Bronchial smooth muscle cell (primary cell): ENCODE measurements around the gene HMG20B. TPM values are rescaled to one million over a fixed set of nuclear protein-coding genes. Genes with fewer than 3 reads are reported as not detected.

ENCODE experiments used
- total RNA-seq: library from RNA; depleted of rRNA; stranded (reverse); fragments of >200 nt; gene quantifications from 2 replicates; pipeline ENCODE4 v1.2.1, GENCODE V29; 2014

Gene HMG20B
- total RNA-seq = 67.4 and 88.1 TPM in 2 replicates

GRCh38 chr19:3572855-3573161 is at the start of gene HMG20B:
Gene HMG20B (plus strand): TSS chr19:3572944. CDS start chr19:3573310, 366 bp downstream.

GRCh38 chr19:3538965-3539755 is 33.6 kb upstream of the HMG20B start, which contains the start of gene TEKTIP1:
Gene TEKTIP1 (plus strand): TSS chr19:3539174. CDS start chr19:3539178, 4 bp downstream.

GRCh38 chr19:3557461-3558248 is 15.1 kb upstream of the HMG20B start, which contains the start of gene MFSD12:
Gene MFSD12 (minus strand): TSS chr19:3557586. CDS start chr19:3557403, 183 bp downstream.

GRCh38 chr19:3585301-3586126 is 12.8 kb downstream of the HMG20B start, which contains the start of gene GIPC3:
Gene GIPC3 (plus strand): TSS chr19:3585478. CDS start chr19:3585598, 120 bp downstream.

GRCh38 chr19:3606690-3607289 is 34.0 kb downstream of the HMG20B start, which contains the start of gene TBXA2R:
Gene TBXA2R (minus strand): TSS chr19:3606875. CDS start chr19:3600634, 6,241 bp downstream.

GRCh38 chr19:3626473-3627350 is 54.0 kb downstream of the HMG20B start, which contains the start of gene CACTIN:
Gene CACTIN (minus strand): TSS chr19:3626790. CDS start chr19:3626762, 28 bp downstream.

Other genes with a start within 250 kb of the HMG20B start
- gene NFIC, start 206.4 kb upstream of the HMG20B start, total RNA-seq = 40.7 and 70.5 TPM in 2 replicates
- gene SMIM24, start 92.4 kb upstream of the HMG20B start, total RNA-seq = not detected in 2 replicates
- gene SMIM44, start 89.5 kb upstream of the HMG20B start, total RNA-seq = not detected in 2 replicates
- gene DOHH, start 72.3 kb upstream of the HMG20B start, total RNA-seq = 7.7 and 7.9 TPM in 2 replicates
- gene FZR1, start 66.6 kb upstream of the HMG20B start, total RNA-seq = 34.8 and 41.0 TPM in 2 replicates
- gene TEKTIP1, start 33.8 kb upstream of the HMG20B start, total RNA-seq = not detected in 2 replicates
- gene MFSD12, start 15.4 kb upstream of the HMG20B start, total RNA-seq = 57.7 and 87.0 TPM in 2 replicates
- 0.09 TPM in 1 of 2 replicates, not detected in the other for gene GIPC3, start 12.5 kb downstream of the HMG20B start, total RNA-seq
- gene TBXA2R, start 33.9 kb downstream of the HMG20B start, total RNA-seq = 1.1 and 1.5 TPM in 2 replicates
- 23.8 and 30.3 TPM in 2 replicates for gene CACTIN, start 53.8 kb downstream of the HMG20B start, total RNA-seq
- gene PIP5K1C, start 127.5 kb downstream of the HMG20B start, total RNA-seq = 20.3 and 33.6 TPM in 2 replicates
- gene TJP3, start 135.4 kb downstream of the HMG20B start, total RNA-seq = under 0.01 TPM in 1 of 2 replicates, not detected in the other
- gene APBA3, start 188.7 kb downstream of the HMG20B start, total RNA-seq = 12.1 and 12.5 TPM in 2 replicates
- 16.6 and 54.7 TPM in 2 replicates for gene MRPL54, start 189.7 kb downstream of the HMG20B start, total RNA-seq
- not detected in 2 replicates for gene RAX2, start 199.3 kb downstream of the HMG20B start, total RNA-seq
- gene MATK, start 213.4 kb downstream of the HMG20B start, total RNA-seq = 0.16 TPM in 1 of 2 replicates, not detected in the other